CD4-positive, alpha-beta T cell (primary cell): ENCODE measurements around the gene ZXDC. TPM values are rescaled to one million over a fixed set of nuclear protein-coding genes. Genes with fewer than 3 reads are reported as not detected.
A peak's percentile ranks its signal among the peaks of the same experiment; 100 is the strongest.

Experiments
- ATAC-seq: fragments of 200-7000 bp; cut with Tn5 transposase; one replicate; pipeline ENCODE4 v1.10.0; 2022; ENCODE audit warnings: mild to moderate bottlenecking; ENCODE audit not compliant: poor library complexity
- CTCF ChIA-PET: fragments of 350-600 bp; sonication (Branson Sonifier 250); formaldehyde crosslinking; loops from one replicate; lab custom pipeline; 2021; ENCODE audit warnings: antibody characterized with exemption, inconsistent platforms; lab: Charles Lee
- POLR2A ChIA-PET: fragments of 350-600 bp; sonication (Branson Sonifier 250); formaldehyde crosslinking; loops from one replicate; lab custom pipeline; 2021; ENCODE audit warnings: antibody characterized with exemption, inconsistent platforms; lab: Charles Lee
- DNase-seq, 14 experiments: peaks; one replicate each; pipeline ENCODE4 v3.0.0-alpha.2; 2013 to 2020; ENCODE audit warnings: mixed read lengths in 2 of 14
- H3K27ac ChIP-seq, 2 donors: one replicate each; pipeline versions ENCODE4 v1.5.1 to v1.7.0; 2013; ENCODE audit warnings: low read length in 2 of 2, low read depth in 1 of 2, mild to moderate bottlenecking in 1 of 2
- H3K27me3 ChIP-seq, 2 experiments: 1 replicate in 1 of 2; 2 replicates in 1 of 2; pipeline versions ENCODE4 v1.6.1 to v1.7.0; 2013; ENCODE audit warnings: low read length in 2 of 2, control low read depth in 1 of 2, mild to moderate bottlenecking in 1 of 2, moderate library complexity in 1 of 2; ENCODE audit not compliant: insufficient read depth in 2 of 2, control insufficient read depth in 1 of 2
- H3K36me3 ChIP-seq: one replicate; pipeline ENCODE4 v1.6.1; 2013; ENCODE audit warnings: low read length, control low read depth; ENCODE audit not compliant: insufficient read depth
- H3K4me1 ChIP-seq: one replicate; pipeline ENCODE4 v1.6.1; 2013; ENCODE audit warnings: low read length, control low read depth; ENCODE audit not compliant: insufficient read depth
- H3K4me3 ChIP-seq: one replicate; pipeline ENCODE4 v1.5.1; 2013; ENCODE audit warnings: mild to moderate bottlenecking, low read length, moderate library complexity
- H3K9me3 ChIP-seq, 2 experiments: 1 replicate in 1 of 2; 2 replicates in 1 of 2; pipeline versions ENCODE4 v1.6.1 to v1.7.0; 2013; ENCODE audit warnings: low read length in 2 of 2, mild to moderate bottlenecking in 2 of 2, control low read depth in 1 of 2, moderate library complexity in 1 of 2; ENCODE audit not compliant: control insufficient read depth in 1 of 2, insufficient read depth in 1 of 2
- H3K27ac Mint-ChIP-seq: one replicate; pipeline ENCODE4 v1.8.0; 2020; ENCODE audit warnings: mixed read lengths
- H3K27me3 Mint-ChIP-seq: one replicate; pipeline ENCODE4 v1.8.0; 2021; ENCODE audit warnings: mixed read lengths
- H3K36me3 Mint-ChIP-seq: one replicate; pipeline ENCODE4 v1.8.0; 2021; ENCODE audit warnings: low read depth, mixed read lengths
- H3K4me1 Mint-ChIP-seq: one replicate; pipeline ENCODE4 v1.8.0; 2021; ENCODE audit warnings: low read depth, mixed read lengths
- H3K4me3 Mint-ChIP-seq: one replicate; pipeline ENCODE4 v1.8.0; 2020; ENCODE audit warnings: mild to moderate bottlenecking, mixed read lengths
- H3K9me3 Mint-ChIP-seq: one replicate; pipeline ENCODE4 v1.8.0; 2020; ENCODE audit warnings: mixed read lengths
- intact Hi-C, 2 experiments: fragments of 100-400 bp; cut with DNase I in 1 of 2; cut with micrococcal nuclease in 1 of 2; formaldehyde crosslinking; loops; one replicate each; pipeline versions ENCODE4 v1.15.1 to v1.9.0; 2023 to 2025; cut with DNase I, micrococcal nuclease
- total RNA-seq, 174 experiments: library from RNA in 2 of 174; stranded (reverse) in 2 of 174; gene quantifications; one replicate each; pipeline ENCODE4 v1.2.3 and lab custom pipeline; 2021 to 2026
- TF ChIP-seq, protein P1 (sequence below): fragments of 200-600 bp; IDR thresholded peaks from one replicate; pipeline ENCODE4 v1.8.0; 2022; ENCODE audit warnings: antibody characterized with exemption, mild to moderate bottlenecking

Gene ZXDC
- total RNA-seq, 2 experiments from 2014 or later = 60.7 to 61.3 TPM

DNA sequence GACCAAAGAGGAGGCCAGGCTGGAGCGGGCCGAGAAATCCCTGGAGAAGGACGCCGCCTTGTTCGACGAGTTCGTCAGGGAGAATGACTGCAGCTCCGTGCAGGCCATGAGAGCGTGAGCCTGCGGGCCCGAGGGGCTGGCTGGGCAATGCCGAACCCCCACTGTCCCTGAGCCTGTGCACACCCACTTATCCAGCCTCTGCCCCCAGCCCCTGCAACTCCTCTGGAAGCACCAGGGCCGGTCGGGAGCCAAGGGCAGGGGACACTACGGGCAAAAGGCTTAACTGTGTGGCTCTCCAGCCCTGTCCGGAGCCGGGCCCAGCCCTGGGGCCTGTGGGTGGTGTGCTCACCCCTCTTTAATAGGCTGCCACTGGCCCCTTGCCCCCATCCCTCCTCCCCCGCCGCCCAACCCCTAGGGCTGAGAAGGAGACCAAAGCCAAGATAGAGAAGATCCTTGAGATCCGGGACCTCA, 57.0 kb downstream of the ZXDC start:
- H3K27ac Mint-ChIP-seq = no peak overlapping the region
- Histone ChIP-seq H3K36me3 (no peaks in the 10 kb centered on the region), H3K27ac (no peak overlapping the region), H3K4me3 (no peak overlapping the region), H3K9me3 (peaks cover 0 to 13% of the 10 kb centered on the region in 2 experiments), H3K27me3 (peaks cover 5 to 17% of the 10 kb centered on the region in 2 experiments), H3K4me1 (no peaks in the 10 kb centered on the region)
- CTCF ChIA-PET = no interaction called here
- peak in 1 of 14 experiments; percentile 6 for DNase-seq
- TF ChIP-seq, protein P1, sequence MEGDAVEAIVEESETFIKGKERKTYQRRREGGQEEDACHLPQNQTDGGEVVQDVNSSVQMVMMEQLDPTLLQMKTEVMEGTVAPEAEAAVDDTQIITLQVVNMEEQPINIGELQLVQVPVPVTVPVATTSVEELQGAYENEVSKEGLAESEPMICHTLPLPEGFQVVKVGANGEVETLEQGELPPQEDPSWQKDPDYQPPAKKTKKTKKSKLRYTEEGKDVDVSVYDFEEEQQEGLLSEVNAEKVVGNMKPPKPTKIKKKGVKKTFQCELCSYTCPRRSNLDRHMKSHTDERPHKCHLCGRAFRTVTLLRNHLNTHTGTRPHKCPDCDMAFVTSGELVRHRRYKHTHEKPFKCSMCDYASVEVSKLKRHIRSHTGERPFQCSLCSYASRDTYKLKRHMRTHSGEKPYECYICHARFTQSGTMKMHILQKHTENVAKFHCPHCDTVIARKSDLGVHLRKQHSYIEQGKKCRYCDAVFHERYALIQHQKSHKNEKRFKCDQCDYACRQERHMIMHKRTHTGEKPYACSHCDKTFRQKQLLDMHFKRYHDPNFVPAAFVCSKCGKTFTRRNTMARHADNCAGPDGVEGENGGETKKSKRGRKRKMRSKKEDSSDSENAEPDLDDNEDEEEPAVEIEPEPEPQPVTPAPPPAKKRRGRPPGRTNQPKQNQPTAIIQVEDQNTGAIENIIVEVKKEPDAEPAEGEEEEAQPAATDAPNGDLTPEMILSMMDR = no peak
- no peak overlapping the region for H3K4me3 Mint-ChIP-seq
- no peak for ATAC-seq
- no peaks in the 10 kb centered on the region for H3K4me1 Mint-ChIP-seq
- no peaks in the 10 kb centered on the region for H3K36me3 Mint-ChIP-seq
- POLR2A ChIA-PET = no interaction called here
- intact Hi-C loops = no loop called here
- H3K27me3 Mint-ChIP-seq = peaks cover 21% of the 10 kb centered on the region
- no peaks in the 10 kb centered on the region for H3K9me3 Mint-ChIP-seq

DNA sequence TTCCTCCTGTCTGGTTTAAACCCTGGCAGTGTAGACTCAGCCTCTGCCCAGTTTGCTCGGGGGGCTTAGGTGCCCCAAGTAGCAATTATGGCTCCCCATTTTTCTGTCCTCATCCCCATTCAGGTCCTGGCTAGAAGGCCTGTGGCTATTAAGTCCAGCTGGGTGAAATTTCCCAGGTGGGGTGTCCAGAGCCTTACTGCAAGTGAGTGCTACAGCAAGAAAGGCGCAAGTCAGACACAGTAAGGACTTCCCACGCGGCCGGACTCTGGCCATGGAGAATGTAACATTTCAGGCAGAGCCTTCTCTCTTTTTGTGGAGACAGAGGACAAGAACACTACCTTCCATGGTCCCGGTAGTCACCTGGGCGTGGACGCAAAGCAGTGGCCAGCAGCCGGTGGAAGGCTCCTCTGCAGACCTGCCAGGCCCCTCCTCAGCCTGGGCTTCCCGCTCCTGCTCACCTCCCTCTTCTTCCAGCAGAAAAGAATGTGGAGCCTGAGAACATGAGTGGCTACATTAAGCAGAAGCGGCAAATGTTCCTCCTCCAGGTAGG, 57.6 kb downstream of the ZXDC start:
- no peaks in the 10 kb centered on the region for H3K36me3 Mint-ChIP-seq
- no peaks in the 10 kb centered on the region for H3K9me3 Mint-ChIP-seq
- intact Hi-C loops = no loop called here
- Histone ChIP-seq H3K27me3 (peaks cover 5 to 22% of the 10 kb centered on the region in 2 experiments), H3K4me1 (no peaks in the 10 kb centered on the region), H3K36me3 (no peaks in the 10 kb centered on the region), H3K27ac (no peak overlapping the region), H3K4me3 (no peak overlapping the region), H3K9me3 (peaks cover 0 to 17% of the 10 kb centered on the region in 2 experiments)
- no peaks in the 10 kb centered on the region for H3K4me1 Mint-ChIP-seq
- H3K27ac Mint-ChIP-seq = no peak overlapping the region
- DNase-seq = no peak
- TF ChIP-seq, protein P1 = no peak
- ChIA-PET CTCF (no interaction called here), POLR2A (no interaction called here)
- ATAC-seq = no peak
- H3K4me3 Mint-ChIP-seq = no peak overlapping the region
- peaks cover 21% of the 10 kb centered on the region for H3K27me3 Mint-ChIP-seq

DNA sequence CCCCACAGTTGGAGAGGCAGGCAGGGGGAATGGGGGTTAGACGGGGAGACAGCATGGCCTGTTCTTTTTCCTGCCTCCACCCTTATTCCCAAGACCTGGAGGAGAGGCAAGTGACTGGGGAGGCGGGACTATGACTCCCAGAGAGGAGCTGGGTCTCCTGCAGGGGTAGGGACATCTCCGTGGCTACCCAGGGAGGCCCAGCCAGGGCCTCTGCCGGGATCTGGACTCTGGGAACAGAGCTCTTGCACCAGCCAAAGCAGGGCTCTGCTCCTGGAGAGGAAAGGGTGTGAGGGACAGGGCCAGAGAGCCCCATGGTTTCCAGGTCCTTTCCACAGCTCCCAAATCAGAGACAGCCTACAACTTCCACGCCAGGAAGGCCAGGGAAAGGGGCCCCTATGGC, 58.2 kb downstream of the ZXDC start:
- no peak overlapping the region for H3K27ac ChIP-seq
- ATAC-seq = no peak
- H3K4me1 Mint-ChIP-seq = no peaks in the 10 kb centered on the region
- peaks cover 7 to 27% of the 10 kb centered on the region in 2 experiments for H3K27me3 ChIP-seq
- intact Hi-C loops = no loop called here
- peaks cover 0 to 17% of the 10 kb centered on the region in 2 experiments for H3K9me3 ChIP-seq
- ChIA-PET POLR2A (no interaction called here), CTCF (no interaction called here)
- no peaks in the 10 kb centered on the region for H3K9me3 Mint-ChIP-seq
- DNase-seq = peak in 1 of 14 experiments; percentile 2
- TF ChIP-seq, protein P1 = no peak
- H3K4me1 ChIP-seq = no peaks in the 10 kb centered on the region
- no peak overlapping the region for H3K4me3 Mint-ChIP-seq
- no peak overlapping the region for H3K27ac Mint-ChIP-seq
- H3K36me3 ChIP-seq = no peaks in the 10 kb centered on the region
- H3K27me3 Mint-ChIP-seq = peaks cover 25% of the 10 kb centered on the region
- no peak overlapping the region for H3K4me3 ChIP-seq
- H3K36me3 Mint-ChIP-seq = no peaks in the 10 kb centered on the region
